ENCODE measurements around the gene RAB39A.
"Not testable (repeated sequence)": the region's sequence is repeated elsewhere in the genome, so short reads cannot be mapped to it uniquely, and the experiment has no call there.

Gene RAB39A

GRCh38 chr11:107928046-107928766, at the start of gene RAB39A:
RAB39A (plus strand) TSS chr11:107928448; CDS start chr11:107928569, 121 bp downstream.
- H3K36me3 Mint-ChIP-seq (ENCODE audit: low read depth): peaks cover 33% of the 10 kb centered on the region
- peaks cover 4% of the 10 kb centered on the region for H3K27me3 Mint-ChIP-seq
- H3K4me3 Mint-ChIP-seq: peak within 1 kb of the TSS; percentile 96
- intact Hi-C loops (cut with micrococcal nuclease): loop anchor here (1.0 to 10.0 kb wide), 6 partner anchors 29 to 737 kb away; partner anchors contain the start of genes ACAT1, ATM, DDX10 and NPAT
- H3K27ac Mint-ChIP-seq: peak within 1 kb of the TSS; percentile 99
- H3K4me1 Mint-ChIP-seq (ENCODE audit: low read depth): peaks cover 38% of the 10 kb centered on the region
- peaks cover 11% of the 10 kb centered on the region for H3K9me3 Mint-ChIP-seq

- H3K27ac Mint-ChIP-seq; H3K9me3 Mint-ChIP-seq; H3K36me3 Mint-ChIP-seq (ENCODE audit: low read depth); H3K4me3 Mint-ChIP-seq; H3K27me3 Mint-ChIP-seq; H3K4me1 Mint-ChIP-seq (ENCODE audit: low read depth); intact Hi-C loops (cut with micrococcal nuclease): not testable (repeated sequence)
Measured at GRCh38 chr11:107881471-107881870, 46.8 kb upstream of the RAB39A start.

- Mint-ChIP-seq H3K4me3 (no peak overlapping the region), H3K27me3 (no peaks in the 10 kb centered on the region), H3K4me1 (ENCODE audit: low read depth) (no peaks in the 10 kb centered on the region), H3K9me3 (peaks cover 7% of the 10 kb centered on the region), H3K36me3 (ENCODE audit: low read depth) (no peaks in the 10 kb centered on the region), H3K27ac (no peak overlapping the region)
- intact Hi-C loops (cut with micrococcal nuclease): no loop called here
Measured at GRCh38 chr11:107882095-107882820, 46.0 kb upstream of the RAB39A start.

- Mint-ChIP-seq H3K36me3 (ENCODE audit: low read depth) (no peaks in the 10 kb centered on the region), H3K27me3 (peaks cover 6% of the 10 kb centered on the region), H3K9me3 (no peaks in the 10 kb centered on the region), H3K4me3 (no peak overlapping the region), H3K27ac (no peak overlapping the region), H3K4me1 (ENCODE audit: low read depth) (peaks cover 6% of the 10 kb centered on the region)
- intact Hi-C loops (cut with micrococcal nuclease): no loop called here
Measured at GRCh38 chr11:107898270-107898669, 30.0 kb upstream of the RAB39A start.

- H3K36me3 Mint-ChIP-seq (ENCODE audit: low read depth): no peaks in the 10 kb centered on the region
- no peak overlapping the region for H3K4me3 Mint-ChIP-seq
- intact Hi-C loops (cut with micrococcal nuclease): no loop called here
- H3K27me3 Mint-ChIP-seq: peaks cover 27% of the 10 kb centered on the region
- no peak overlapping the region for H3K27ac Mint-ChIP-seq
- H3K4me1 Mint-ChIP-seq (ENCODE audit: low read depth): peaks cover 6% of the 10 kb centered on the region
- no peaks in the 10 kb centered on the region for H3K9me3 Mint-ChIP-seq
Measured at GRCh38 chr11:107908211-107908610, 20.0 kb upstream of the RAB39A start.

- H3K9me3 Mint-ChIP-seq; intact Hi-C loops (cut with micrococcal nuclease); H3K36me3 Mint-ChIP-seq (ENCODE audit: low read depth); H3K4me3 Mint-ChIP-seq; H3K27ac Mint-ChIP-seq: not testable (repeated sequence)
- H3K27me3 Mint-ChIP-seq: peaks cover 19% of the 10 kb centered on the region
- H3K4me1 Mint-ChIP-seq (ENCODE audit: low read depth): peaks cover 13% of the 10 kb centered on the region
Measured at GRCh38 chr11:107912415-107912814, 15.8 kb upstream of the RAB39A start.

GRCh38 chr11:107915229-107915628, 13.0 kb upstream of the RAB39A start:
- Mint-ChIP-seq H3K4me3 (no peak overlapping the region), H3K4me1 (ENCODE audit: low read depth) (peaks cover 8% of the 10 kb centered on the region), H3K36me3 (ENCODE audit: low read depth) (no peaks in the 10 kb centered on the region), H3K9me3 (no peaks in the 10 kb centered on the region), H3K27ac (no peak overlapping the region), H3K27me3 (peaks cover 17% of the 10 kb centered on the region)
- intact Hi-C loops (cut with micrococcal nuclease): no loop called here

- Mint-ChIP-seq H3K27me3 (peaks cover 15% of the 10 kb centered on the region), H3K36me3 (ENCODE audit: low read depth) (no peaks in the 10 kb centered on the region), H3K9me3 (no peaks in the 10 kb centered on the region), H3K27ac (no peak overlapping the region), H3K4me3 (no peak overlapping the region), H3K4me1 (ENCODE audit: low read depth) (peaks cover 8% of the 10 kb centered on the region)
- intact Hi-C loops (cut with micrococcal nuclease): no loop called here
Measured at GRCh38 chr11:107916671-107917241, 11.5 kb upstream of the RAB39A start.

- Mint-ChIP-seq H3K27me3 (peaks cover 15% of the 10 kb centered on the region), H3K36me3 (ENCODE audit: low read depth) (no peaks in the 10 kb centered on the region), H3K4me3 (no peak overlapping the region), H3K9me3 (peaks cover 16% of the 10 kb centered on the region), H3K4me1 (ENCODE audit: low read depth) (peaks cover 34% of the 10 kb centered on the region), H3K27ac (no peak overlapping the region)
- intact Hi-C loops (cut with micrococcal nuclease): loop anchor here (10.0 kb wide), 1 partner anchor 743 kb away; the partner anchor contains the start of gene DDX10
Measured at GRCh38 chr11:107921997-107922396, 6.3 kb upstream of the RAB39A start.

GRCh38 chr11:107923519-107923918, 4.7 kb upstream of the RAB39A start:
- peaks cover 15% of the 10 kb centered on the region for H3K27me3 Mint-ChIP-seq
- intact Hi-C loops (cut with micrococcal nuclease): loop anchor here (10.0 kb wide), 1 partner anchor 741 kb away; the partner anchor contains the start of gene DDX10
- not testable (repeated sequence) for H3K36me3 Mint-ChIP-seq (ENCODE audit: low read depth); H3K4me3 Mint-ChIP-seq
- peak overlapping the region; percentile 57 for H3K27ac Mint-ChIP-seq
- H3K9me3 Mint-ChIP-seq: peaks cover 16% of the 10 kb centered on the region
- peaks cover 34% of the 10 kb centered on the region for H3K4me1 Mint-ChIP-seq (ENCODE audit: low read depth)

GRCh38 chr11:107924306-107924705, 3.9 kb upstream of the RAB39A start:
- Mint-ChIP-seq H3K27me3 (peaks cover 12% of the 10 kb centered on the region), H3K9me3 (peaks cover 16% of the 10 kb centered on the region), H3K4me3 (no peak overlapping the region), H3K27ac (peak overlapping the region; percentile 57), H3K4me1 (ENCODE audit: low read depth) (peaks cover 34% of the 10 kb centered on the region), H3K36me3 (ENCODE audit: low read depth) (peaks cover 9% of the 10 kb centered on the region)
- intact Hi-C loops (cut with micrococcal nuclease): loop anchor here (10.0 kb wide), 1 partner anchor 740 kb away; the partner anchor contains the start of gene DDX10

GRCh38 chr11:107927559-107927958, 689 bp upstream of the RAB39A start:
- H3K4me1 Mint-ChIP-seq (ENCODE audit: low read depth): peaks cover 40% of the 10 kb centered on the region
- intact Hi-C loops (cut with micrococcal nuclease): loop anchor here (5.0 to 10.0 kb wide), 2 partner anchors 195 to 737 kb away; partner anchors contain the start of genes ACAT1 and DDX10
- peak overlapping the region; percentile 57 for H3K4me3 Mint-ChIP-seq
- H3K36me3 Mint-ChIP-seq (ENCODE audit: low read depth): peaks cover 28% of the 10 kb centered on the region
- H3K27me3 Mint-ChIP-seq: peaks cover 4% of the 10 kb centered on the region
- peak overlapping the region; percentile 99 for H3K27ac Mint-ChIP-seq
- peaks cover 16% of the 10 kb centered on the region for H3K9me3 Mint-ChIP-seq

GRCh38 chr11:107928767-107929507, 689 bp downstream of the RAB39A start:
- Mint-ChIP-seq H3K27me3 (peaks cover 4% of the 10 kb centered on the region), H3K4me3 (peak overlapping the region; percentile 96), H3K9me3 (peaks cover 3% of the 10 kb centered on the region), H3K4me1 (ENCODE audit: low read depth) (peaks cover 30% of the 10 kb centered on the region), H3K36me3 (ENCODE audit: low read depth) (peaks cover 40% of the 10 kb centered on the region), H3K27ac (peak overlapping the region; percentile 99)
- intact Hi-C loops (cut with micrococcal nuclease): loop anchor here (1.0 to 10.0 kb wide), 6 partner anchors 28 to 736 kb away; partner anchors contain the start of genes ACAT1, ATM, DDX10 and NPAT
